Small intestine (tissue), 7 donors: ENCODE results near the gene FOXL2. TPM values are rescaled to one million over a fixed set of nuclear protein-coding genes. Genes with fewer than 3 reads are reported as not detected.

Experiments used
- DNase-seq, 2 donors: peaks; one replicate each; pipeline versions ENCODE4 v3.0.0 to v3.0.0-alpha.2; 2013
- FAIRE-seq: peaks from 2 replicates; lab custom pipeline; 2012; peaks lifted over from hg19 to GRCh38; lab: Jason Lieb, UNC
- H3K27ac ChIP-seq, 3 donors: one replicate each; pipeline ENCODE4 v1.5.1; 2013; ENCODE audit warnings: low read length in 2 of 3, mild to moderate bottlenecking in 2 of 3, control low read depth in 1 of 3, inconsistent platforms in 1 of 3, low read depth in 1 of 3, moderate library complexity in 1 of 3
- H3K27me3 ChIP-seq, 3 donors: one replicate each; pipeline ENCODE4 v1.6.1; 2013; ENCODE audit warnings: low read length in 3 of 3, inconsistent platforms in 1 of 3; ENCODE audit not compliant: control insufficient read depth in 3 of 3, insufficient read depth in 3 of 3
- H3K36me3 ChIP-seq, 3 donors: one replicate each; pipeline ENCODE4 v1.6.1; 2013; ENCODE audit warnings: low read length in 3 of 3, inconsistent platforms in 1 of 3, low read depth in 1 of 3, mild to moderate bottlenecking in 1 of 3, moderate library complexity in 1 of 3; ENCODE audit not compliant: control insufficient read depth in 3 of 3, insufficient read depth in 2 of 3
- H3K4me1 ChIP-seq, 3 donors: one replicate each; pipeline ENCODE4 v1.6.1; 2013; ENCODE audit warnings: low read length in 2 of 3, inconsistent platforms in 1 of 3, low read depth in 1 of 3, mild to moderate bottlenecking in 1 of 3, moderate library complexity in 1 of 3; ENCODE audit not compliant: control insufficient read depth in 3 of 3, insufficient read depth in 2 of 3
- H3K4me3 ChIP-seq, 3 donors: one replicate each; pipeline ENCODE4 v1.5.1; 2013; ENCODE audit warnings: low read length in 3 of 3, control low read depth in 1 of 3, inconsistent platforms in 1 of 3, low read depth in 1 of 3, mild to moderate bottlenecking in 1 of 3, moderate library complexity in 1 of 3
- H3K9me3 ChIP-seq, 2 donors: one replicate each; pipeline ENCODE4 v1.6.1; 2013; ENCODE audit warnings: low read depth in 1 of 2, low read length in 1 of 2; ENCODE audit not compliant: control insufficient read depth in 2 of 2, insufficient read depth in 1 of 2
- WGBS, 3 donors: extraction: QIAGEN DNeasy Blood & Tissue Kit; methylation state at CpG; one replicate each; pipeline ENCODE4 v1.1.7; 2013; 5-methylcytosine and 5-hydroxymethylcytosine counted together
- polyA plus RNA-seq, 4 donors: library from polyadenylated mRNA; stranded (reverse) in 3 of 4; unstranded in 1 of 4; fragments of 200-250 nt in 3 of 4; fragments of 120-200 nt in 1 of 4; gene quantifications; one replicate each; pipeline versions ENCODE4 v1.2.1 to v1.2.3, GENCODE V29; 2013
- donor health status: healthy with polysubstance abuse.
- donor health status: control.
- donor health status: control.
- donor health status: Bipolar disorder and iron deficiency.
- donor health status: healthy.

FOXL2 gene
- polyA plus RNA-seq, 4 donors = not detected

GRCh38 chr3:138972941-138973340, 26.0 kb upstream of the FOXL2 start:
- Histone ChIP-seq H3K27ac (no peak overlapping the region), H3K9me3 (no peaks in the 10 kb centered on the region), H3K27me3 (peaks cover 0 to 4% (median 2%) of the 10 kb centered on the region in 3 donors), H3K4me1 (no peaks in the 10 kb centered on the region), H3K4me3 (no peak overlapping the region), H3K36me3 (no peaks in the 10 kb centered on the region)
- DNase-seq (no peak), FAIRE-seq (no peak)
- whole genome bisulfite sequencing, 3 donors = 83 to 85% (median 85%) methylated on average over 5 of the region's 5 CpGs

GRCh38 chr3:138971766-138972320, 24.9 kb upstream of the FOXL2 start:
- Histone ChIP-seq H3K9me3 (no peaks in the 10 kb centered on the region), H3K4me3 (no peak overlapping the region), H3K27me3 (peaks cover 0 to 4% (median 2%) of the 10 kb centered on the region in 3 donors), H3K27ac (no peak overlapping the region), H3K36me3 (no peaks in the 10 kb centered on the region), H3K4me1 (no peaks in the 10 kb centered on the region)
- FAIRE-seq (no peak), DNase-seq (no peak)
- 80 to 88% (median 83%) methylated on average over 6 of the region's 6 CpGs for WGBS, 3 donors

GRCh38 chr3:138964923-138965322, 18.0 kb upstream of the FOXL2 start:
- no peak for FAIRE-seq
- DNase-seq = no peak
- Histone ChIP-seq H3K27me3 (peaks cover 0 to 33% (median 21%) of the 10 kb centered on the region in 3 donors), H3K9me3 (peaks cover 0 to 4% of the 10 kb centered on the region in 2 donors), H3K4me3 (no peak overlapping the region), H3K4me1 (peaks cover 0 to 3% (median 0%) of the 10 kb centered on the region in 3 donors), H3K36me3 (no peaks in the 10 kb centered on the region), H3K27ac (no peak overlapping the region)

- Histone ChIP-seq H3K4me3 (no peak overlapping the region), H3K4me1 (peaks cover 0 to 3% (median 0%) of the 10 kb centered on the region in 3 donors), H3K27me3 (peaks cover 0 to 39% (median 24%) of the 10 kb centered on the region in 3 donors), H3K9me3 (peaks cover 0 to 4% of the 10 kb centered on the region in 2 donors), H3K27ac (no peak overlapping the region), H3K36me3 (no peaks in the 10 kb centered on the region)
- no peak for FAIRE-seq
- 74 to 83% (median 83%) methylated on average over 2 of the region's 2 CpGs for WGBS, 3 donors
- no peak for DNase-seq
Observed at GRCh38 chr3:138964264-138964663, 17.3 kb upstream of the FOXL2 start.

GRCh38 chr3:138962854-138963560, 16.1 kb upstream of the FOXL2 start:
- H3K27me3 ChIP-seq = peaks cover 0 to 49% (median 24%) of the 10 kb centered on the region in 3 donors
- H3K4me1 ChIP-seq = peaks cover 0 to 3% (median 0%) of the 10 kb centered on the region in 3 donors
- FAIRE-seq (no peak), DNase-seq (no peak)
- 63 to 76% (median 66%) methylated on average over 7 to 8 of the region's 8 CpGs for WGBS, 3 donors
- no peak overlapping the region for H3K27ac ChIP-seq
- H3K9me3 ChIP-seq = peaks cover 0 to 4% of the 10 kb centered on the region in 2 donors
- H3K4me3 ChIP-seq = no peak overlapping the region
- H3K36me3 ChIP-seq = no peaks in the 10 kb centered on the region

GRCh38 chr3:138960417-138960852, 13.5 kb upstream of the FOXL2 start:
- WGBS, 3 donors = 3 to 6% (median 4%) methylated on average over 18 to 36 of the region's 36 CpGs
- DNase-seq (no peak), FAIRE-seq (no peak)
- Histone ChIP-seq H3K9me3 (peaks cover 0 to 4% of the 10 kb centered on the region in 2 donors), H3K4me3 (no peak overlapping the region), H3K27ac (no peak overlapping the region), H3K4me1 (peaks cover 0 to 3% (median 0%) of the 10 kb centered on the region in 3 donors), H3K27me3 (peaks cover 0 to 59% (median 25%) of the 10 kb centered on the region in 3 donors), H3K36me3 (no peaks in the 10 kb centered on the region)

GRCh38 chr3:138950701-138951100, 3.8 kb upstream of the FOXL2 start:
- Histone ChIP-seq H3K27ac (no peak overlapping the region), H3K4me1 (peaks cover 2 to 11% (median 4%) of the 10 kb centered on the region in 3 donors), H3K9me3 (no peaks in the 10 kb centered on the region), H3K36me3 (no peaks in the 10 kb centered on the region), H3K4me3 (no peak overlapping the region), H3K27me3 (peaks cover 13 to 86% (median 55%) of the 10 kb centered on the region in 3 donors)
- no peak for FAIRE-seq
- 83 to 89% (median 85%) methylated on average over 8 of the region's 8 CpGs for WGBS, 3 donors
- DNase-seq = no peak

- Histone ChIP-seq H3K4me1 (peaks cover 2 to 13% (median 7%) of the 10 kb centered on the region in 3 donors), H3K27ac (no peak overlapping the region), H3K4me3 (peak overlapping the region in 1 of 3 donors; percentile 22), H3K36me3 (no peaks in the 10 kb centered on the region), H3K27me3 (peaks cover 16 to 84% (median 56%) of the 10 kb centered on the region in 3 donors), H3K9me3 (no peaks in the 10 kb centered on the region)
- DNase-seq (peak in 1 of 2 donors; percentile 36), FAIRE-seq (no peak)
- WGBS, 3 donors = 2% methylated on average over 52 to 53 of the region's 53 CpGs
Observed at GRCh38 chr3:138950006-138950644, 3.2 kb upstream of the FOXL2 start.
